ENCODE results near the gene TLE7. TPM values are rescaled to one million over a fixed set of nuclear protein-coding genes. Genes with fewer than 3 reads are reported as not detected.

The TLE7 gene
- total RNA-seq (not detected), polyA plus RNA-seq (ENCODE audit: insufficient read length in 2 of 2) (not detected)
- long read RNA-seq, donor 1: 0 reads
- long read RNA-seq, donor 2: 0 reads
- long read RNA-seq, donor 3: 0 reads
- long read RNA-seq, donor 4: 0 reads

DNA sequence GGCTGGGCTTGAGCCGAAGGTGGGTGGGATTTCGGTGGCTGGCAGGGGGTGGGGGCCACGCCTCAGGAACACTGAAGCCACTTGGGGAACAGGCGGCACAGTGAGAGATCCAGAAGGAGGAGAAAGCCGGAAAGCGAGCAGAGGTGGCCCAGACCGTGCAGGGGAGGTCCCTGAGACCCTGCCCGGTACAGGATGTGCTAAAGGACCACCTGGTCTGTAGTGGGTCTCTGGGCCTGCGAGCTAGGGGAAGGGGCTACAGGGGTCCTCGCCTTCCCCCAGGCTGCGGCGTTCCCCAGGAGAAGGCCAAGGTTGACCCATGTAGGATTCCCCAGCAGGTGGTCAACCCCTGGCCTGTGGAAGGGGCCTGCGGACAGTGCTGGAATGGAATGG lies at the start of gene TLE7:
Gene TLE7, minus strand, starts transcription at position 4 of the 390 bp plus-strand sequence. CDS start 8,730 bp downstream, outside the sequence.
- Histone ChIP-seq H3K9me3 (ENCODE audit: control insufficient read depth, insufficient read depth, low read length) (peaks cover 1% of the 10 kb centered on the region), H3K27me3 (ENCODE audit: control insufficient read depth, insufficient read depth, low read length) (peaks cover 21% of the 10 kb centered on the region), H3K4me1 (ENCODE audit: control insufficient read depth, insufficient read depth, low read length) (no peaks in the 10 kb centered on the region), H3K4me3 (ENCODE audit: low read depth, low read length) (no peak within 1 kb of the TSS), H3K27ac (ENCODE audit: low read depth, low read length) (no peak within 1 kb of the TSS), H3K36me3 (ENCODE audit: control insufficient read depth, insufficient read depth, low read length) (no peaks in the 10 kb centered on the region)
- no peak for DNase-seq (ENCODE audit: low read depth in 4 of 6, low spot score in 6 of 6)
- 89% methylated on average over 13 of the region's 13 CpGs for WGBS (ENCODE audit: insufficient coverage)

DNA sequence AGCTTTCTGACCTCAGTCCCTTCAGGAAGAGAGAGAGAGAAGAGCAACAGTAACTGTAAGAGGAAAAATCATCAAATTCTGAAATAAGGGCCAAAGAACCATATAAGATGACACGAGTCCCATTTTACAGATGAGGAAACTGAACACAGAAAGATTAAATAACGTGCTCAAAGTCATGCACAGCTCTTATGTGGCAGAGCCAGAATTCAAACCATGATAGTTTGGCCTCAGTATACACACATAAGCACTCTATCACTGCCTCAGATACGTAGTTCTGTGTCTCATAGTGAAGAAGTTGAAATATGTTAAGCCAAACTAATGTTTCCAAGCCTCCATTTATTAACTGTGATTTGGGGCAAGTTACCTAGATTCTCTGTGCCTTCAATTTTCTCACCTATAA lies 49.2 kb upstream of the TLE7 start:
- Histone ChIP-seq H3K27ac (ENCODE audit: low read depth, low read length) (no peak overlapping the region), H3K27me3 (ENCODE audit: control insufficient read depth, insufficient read depth, low read length) (no peaks in the 10 kb centered on the region), H3K9me3 (ENCODE audit: control insufficient read depth, insufficient read depth, low read length) (no peaks in the 10 kb centered on the region), H3K36me3 (ENCODE audit: control insufficient read depth, insufficient read depth, low read length) (no peaks in the 10 kb centered on the region), H3K4me1 (ENCODE audit: control insufficient read depth, insufficient read depth, low read length) (no peaks in the 10 kb centered on the region), H3K4me3 (ENCODE audit: low read depth, low read length) (no peak overlapping the region)
- WGBS (ENCODE audit: insufficient coverage): 42% methylated on average over 2 of the region's 3 CpGs
- no peak for DNase-seq (ENCODE audit: low read depth in 4 of 6, low spot score in 6 of 6)

DNA sequence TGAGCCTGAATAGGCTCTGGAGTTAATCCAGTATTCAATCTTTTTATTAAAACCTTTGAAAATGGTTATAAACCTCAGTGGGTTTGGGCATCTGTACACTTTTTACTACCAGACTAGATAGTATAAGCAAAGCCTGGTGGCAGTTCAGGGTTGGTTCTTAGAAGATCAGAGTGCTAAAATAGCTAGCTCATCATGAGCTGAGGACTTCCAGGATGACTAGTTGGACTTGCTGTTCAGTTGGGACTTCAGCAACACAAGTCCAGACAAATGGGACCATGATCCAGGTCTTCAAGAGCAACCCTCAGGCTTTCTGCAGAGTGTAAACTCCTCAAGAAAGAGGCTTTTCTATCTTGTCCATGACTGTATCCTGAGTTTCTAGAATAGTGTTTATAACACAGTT lies 48.5 kb upstream of the TLE7 start:
- Histone ChIP-seq H3K27me3 (ENCODE audit: control insufficient read depth, insufficient read depth, low read length) (no peaks in the 10 kb centered on the region), H3K4me3 (ENCODE audit: low read depth, low read length) (no peak overlapping the region), H3K9me3 (ENCODE audit: control insufficient read depth, insufficient read depth, low read length) (no peaks in the 10 kb centered on the region), H3K36me3 (ENCODE audit: control insufficient read depth, insufficient read depth, low read length) (no peaks in the 10 kb centered on the region), H3K4me1 (ENCODE audit: control insufficient read depth, insufficient read depth, low read length) (no peaks in the 10 kb centered on the region), H3K27ac (ENCODE audit: low read depth, low read length) (no peak overlapping the region)
- DNase-seq (ENCODE audit: low read depth in 4 of 6, low spot score in 6 of 6): no peak

GRCh38 chr16:71489122-71489521 lies 47.3 kb upstream of the TLE7 start, which contains the start of gene ZNF19:
Gene ZNF19 (minus strand): TSS chr16:71489324. CDS start chr16:71482114, 7,210 bp downstream.
- Histone ChIP-seq H3K27me3 (ENCODE audit: control insufficient read depth, insufficient read depth, low read length) (no peaks in the 10 kb centered on the region), H3K9me3 (ENCODE audit: control insufficient read depth, insufficient read depth, low read length) (no peaks in the 10 kb centered on the region), H3K4me1 (ENCODE audit: control insufficient read depth, insufficient read depth, low read length) (no peaks in the 10 kb centered on the region), H3K4me3 (ENCODE audit: low read depth, low read length) (no peak within 1 kb of the TSS), H3K36me3 (ENCODE audit: control insufficient read depth, insufficient read depth, low read length) (no peaks in the 10 kb centered on the region), H3K27ac (ENCODE audit: low read depth, low read length) (no peak within 1 kb of the TSS)
- WGBS (ENCODE audit: insufficient coverage): 79% methylated on average over 19 of the region's 22 CpGs
- no peak for DNase-seq (ENCODE audit: low read depth in 4 of 6, low spot score in 6 of 6)

- Histone ChIP-seq H3K27me3 (ENCODE audit: control insufficient read depth, insufficient read depth, low read length) (no peaks in the 10 kb centered on the region), H3K36me3 (ENCODE audit: control insufficient read depth, insufficient read depth, low read length) (no peaks in the 10 kb centered on the region), H3K4me1 (ENCODE audit: control insufficient read depth, insufficient read depth, low read length) (no peaks in the 10 kb centered on the region), H3K9me3 (ENCODE audit: control insufficient read depth, insufficient read depth, low read length) (no peaks in the 10 kb centered on the region), H3K4me3 (ENCODE audit: low read depth, low read length) (peak overlapping the region; percentile 98), H3K27ac (ENCODE audit: low read depth, low read length) (peak overlapping the region; percentile 99)
- DNase-seq (ENCODE audit: low read depth in 4 of 6, low spot score in 6 of 6): peak; percentile 82 to 98 (median 92)
- WGBS (ENCODE audit: insufficient coverage): 0% methylated on average over 40 of the region's 44 CpGs
Measured at GRCh38 chr16:71484006-71484893, 42.4 kb upstream of the TLE7 start.

GRCh38 chr16:71482569-71482968 lies 40.7 kb upstream of the TLE7 start:
- no peaks in the 10 kb centered on the region for H3K9me3 ChIP-seq (ENCODE audit: control insufficient read depth, insufficient read depth, low read length)
- H3K27me3 ChIP-seq (ENCODE audit: control insufficient read depth, insufficient read depth, low read length): no peaks in the 10 kb centered on the region
- no peak overlapping the region for H3K4me3 ChIP-seq (ENCODE audit: low read depth, low read length)
- H3K36me3 ChIP-seq (ENCODE audit: control insufficient read depth, insufficient read depth, low read length): peaks cover 10% of the 10 kb centered on the region
- no peak for DNase-seq (ENCODE audit: low read depth in 4 of 6, low spot score in 6 of 6)
- WGBS (ENCODE audit: insufficient coverage): 100% methylated on average over 2 of the region's 5 CpGs
- no peaks in the 10 kb centered on the region for H3K4me1 ChIP-seq (ENCODE audit: control insufficient read depth, insufficient read depth, low read length)
- H3K27ac ChIP-seq (ENCODE audit: low read depth, low read length): no peak overlapping the region

- WGBS (ENCODE audit: insufficient coverage): no CpG with 5 or more reads among the region's 2 CpGs
- Histone ChIP-seq H3K4me1 (ENCODE audit: control insufficient read depth, insufficient read depth, low read length) (no peaks in the 10 kb centered on the region), H3K9me3 (ENCODE audit: control insufficient read depth, insufficient read depth, low read length) (no peaks in the 10 kb centered on the region), H3K4me3 (ENCODE audit: low read depth, low read length) (no peak overlapping the region), H3K36me3 (ENCODE audit: control insufficient read depth, insufficient read depth, low read length) (peaks cover 17% of the 10 kb centered on the region), H3K27me3 (ENCODE audit: control insufficient read depth, insufficient read depth, low read length) (no peaks in the 10 kb centered on the region), H3K27ac (ENCODE audit: low read depth, low read length) (no peak overlapping the region)
- no peak for DNase-seq (ENCODE audit: low read depth in 4 of 6, low spot score in 6 of 6)
Measured at GRCh38 chr16:71480956-71481355, 39.1 kb upstream of the TLE7 start.

- DNase-seq (ENCODE audit: low read depth in 4 of 6, low spot score in 6 of 6): peak in 2 of 6 donors; percentile 37 to 45
- no peaks in the 10 kb centered on the region for H3K4me1 ChIP-seq (ENCODE audit: control insufficient read depth, insufficient read depth, low read length)
- 21% methylated on average over 2 of the region's 3 CpGs for WGBS (ENCODE audit: insufficient coverage)
- peaks cover 17% of the 10 kb centered on the region for H3K36me3 ChIP-seq (ENCODE audit: control insufficient read depth, insufficient read depth, low read length)
- H3K9me3 ChIP-seq (ENCODE audit: control insufficient read depth, insufficient read depth, low read length): no peaks in the 10 kb centered on the region
- H3K27me3 ChIP-seq (ENCODE audit: control insufficient read depth, insufficient read depth, low read length): no peaks in the 10 kb centered on the region
- H3K27ac ChIP-seq (ENCODE audit: low read depth, low read length): no peak overlapping the region
- no peak overlapping the region for H3K4me3 ChIP-seq (ENCODE audit: low read depth, low read length)
Measured at GRCh38 chr16:71479420-71479819, 37.6 kb upstream of the TLE7 start.

- Histone ChIP-seq H3K4me1 (ENCODE audit: control insufficient read depth, insufficient read depth, low read length) (no peaks in the 10 kb centered on the region), H3K9me3 (ENCODE audit: control insufficient read depth, insufficient read depth, low read length) (no peaks in the 10 kb centered on the region), H3K36me3 (ENCODE audit: control insufficient read depth, insufficient read depth, low read length) (peaks cover 20% of the 10 kb centered on the region), H3K4me3 (ENCODE audit: low read depth, low read length) (no peak overlapping the region), H3K27me3 (ENCODE audit: control insufficient read depth, insufficient read depth, low read length) (no peaks in the 10 kb centered on the region), H3K27ac (ENCODE audit: low read depth, low read length) (no peak overlapping the region)
- no CpG with 5 or more reads among the region's 4 CpGs for WGBS (ENCODE audit: insufficient coverage)
- no peak for DNase-seq (ENCODE audit: low read depth in 4 of 6, low spot score in 6 of 6)
Measured at GRCh38 chr16:71476457-71477124, 34.7 kb upstream of the TLE7 start.
